Activated gamma-delta T cell treated with anti-CD3 and anti-CD28 coated beads, Interleukin-2, amount 50 U/mL, for 16 hours (primary cell): ENCODE measurements around the gene NUP50.

ENCODE experiments used
- DNase-seq: peaks from one replicate; pipeline ENCODE4 v3.0.0-alpha.2; 2020; ENCODE audit warnings: low read depth

Gene NUP50

DNA sequence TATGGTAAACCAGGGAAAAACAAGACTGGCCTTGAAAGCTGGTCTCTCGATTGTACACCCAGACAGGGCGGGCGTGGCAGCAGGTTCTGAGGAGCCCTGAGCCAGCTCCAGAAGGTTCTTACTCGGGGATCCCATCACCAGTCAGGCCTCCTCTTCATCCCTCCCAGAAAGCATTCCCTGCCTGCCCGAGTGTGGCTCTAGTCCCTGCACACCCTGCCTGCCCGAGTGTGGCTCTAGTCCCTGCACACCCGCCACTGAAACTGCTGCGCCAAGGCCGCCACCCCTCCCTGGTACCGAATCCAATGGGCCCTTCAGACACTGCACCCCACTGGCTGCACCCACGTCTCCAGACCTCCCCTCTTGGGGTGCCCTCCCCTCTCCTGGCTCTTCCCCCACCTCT lies 46.9 kb downstream of the NUP50 start:
- DNase-seq: no peak

- DNase-seq: no peak
Observed at GRCh38 chr22:45210991-45211390, 47.3 kb downstream of the NUP50 start.

DNA sequence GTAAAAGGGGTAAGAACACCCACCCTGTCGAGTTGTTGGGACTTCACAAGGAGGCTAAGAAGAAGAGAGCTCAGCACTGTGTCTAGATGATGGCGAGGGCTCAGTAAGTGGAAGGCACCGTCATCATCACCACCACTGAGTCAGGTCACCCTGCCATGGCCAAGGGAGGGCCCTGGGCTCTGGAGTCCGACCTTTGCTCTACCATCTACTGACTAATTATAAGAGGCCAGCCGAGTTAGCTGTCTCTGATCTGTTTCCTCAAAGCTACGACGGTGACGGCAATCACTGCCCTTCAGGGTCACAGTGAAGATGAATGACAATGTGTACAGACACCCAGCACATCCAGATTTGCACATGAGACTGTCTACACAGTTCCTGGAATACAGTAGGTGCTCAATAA lies 47.7 kb downstream of the NUP50 start:
- DNase-seq: no peak

GRCh38 chr22:45211848-45212247 lies 48.1 kb downstream of the NUP50 start:
- DNase-seq: no peak

DNA sequence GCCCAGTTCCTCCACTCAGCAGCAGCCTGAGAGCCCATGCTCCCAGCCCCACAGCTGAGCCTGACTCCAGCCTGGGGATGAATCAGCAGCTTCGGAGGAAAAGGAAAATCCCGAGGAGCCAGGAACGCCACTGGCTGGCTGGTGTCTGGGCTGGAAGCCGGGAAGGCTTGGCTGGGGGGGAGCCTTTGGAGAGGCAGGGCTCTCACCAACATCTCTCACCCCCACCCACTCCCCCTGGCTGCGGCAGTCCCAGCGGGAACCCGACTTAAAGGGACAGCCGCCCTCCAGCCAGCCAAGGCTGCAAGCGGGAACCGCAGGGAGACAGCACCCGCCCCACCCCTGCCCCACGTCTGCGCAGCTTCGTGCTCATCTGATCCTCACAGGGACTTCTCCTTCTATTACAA lies 48.6 kb downstream of the NUP50 start:
- DNase-seq: no peak

DNA sequence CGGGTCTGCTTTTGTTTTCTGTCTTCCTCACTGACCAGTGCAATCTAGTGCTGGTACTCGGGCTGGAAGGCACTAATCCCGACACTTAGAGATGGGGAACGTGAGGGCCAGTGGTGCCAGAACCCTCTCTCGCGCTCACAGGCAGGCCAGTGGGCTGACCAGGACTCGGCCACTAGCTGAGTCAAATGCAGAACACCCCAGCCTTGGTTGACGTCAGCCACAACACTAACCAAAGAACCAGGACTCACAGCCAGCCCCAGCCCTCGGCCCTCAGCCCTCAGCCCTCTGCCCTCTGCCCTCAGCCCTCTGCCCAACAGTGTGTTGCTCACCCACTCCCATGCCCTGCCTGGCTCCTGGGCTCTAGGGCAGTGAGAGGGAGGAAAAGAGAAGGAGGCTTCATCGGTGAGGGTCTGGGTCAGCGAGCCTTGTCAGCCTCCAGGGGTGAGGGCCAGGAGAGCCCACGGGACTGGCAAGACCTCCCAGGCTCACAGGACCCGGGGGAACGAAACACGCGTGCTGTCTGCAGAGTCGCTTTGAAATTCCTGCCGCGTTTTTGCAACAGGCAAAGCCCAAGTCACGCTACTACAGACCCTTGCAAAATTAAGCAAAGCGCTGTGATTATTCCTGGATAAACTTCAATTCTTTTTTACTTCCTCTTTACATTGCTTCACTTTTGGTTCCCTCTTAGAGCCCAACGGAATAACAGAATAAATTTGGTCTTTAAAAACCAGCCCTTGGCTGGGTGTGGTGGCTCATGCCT lies 49.4 kb downstream of the NUP50 start:
- DNase-seq: no peak

- DNase-seq: no peak
Observed at GRCh38 chr22:45216133-45217003, 52.6 kb downstream of the NUP50 start.

DNA sequence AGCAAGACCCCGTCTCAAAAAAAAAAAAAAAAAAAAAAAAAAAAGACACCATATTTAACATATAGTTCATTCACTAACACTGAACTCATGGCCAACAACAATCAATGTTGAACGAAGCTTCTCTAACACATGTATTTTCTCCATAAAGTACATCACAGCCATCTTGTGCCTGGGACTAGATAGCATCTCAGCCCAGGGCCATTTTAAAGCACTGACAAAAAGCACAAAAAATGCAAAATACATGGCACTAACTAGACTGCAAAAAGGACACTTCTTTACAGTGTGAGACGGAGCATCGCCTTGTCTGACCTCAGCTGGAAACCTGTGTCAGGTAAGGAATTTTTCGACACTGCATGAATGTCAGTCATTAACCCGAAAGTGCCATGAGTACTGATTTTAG lies 53.6 kb downstream of the NUP50 start:
- DNase-seq: no peak

DNA sequence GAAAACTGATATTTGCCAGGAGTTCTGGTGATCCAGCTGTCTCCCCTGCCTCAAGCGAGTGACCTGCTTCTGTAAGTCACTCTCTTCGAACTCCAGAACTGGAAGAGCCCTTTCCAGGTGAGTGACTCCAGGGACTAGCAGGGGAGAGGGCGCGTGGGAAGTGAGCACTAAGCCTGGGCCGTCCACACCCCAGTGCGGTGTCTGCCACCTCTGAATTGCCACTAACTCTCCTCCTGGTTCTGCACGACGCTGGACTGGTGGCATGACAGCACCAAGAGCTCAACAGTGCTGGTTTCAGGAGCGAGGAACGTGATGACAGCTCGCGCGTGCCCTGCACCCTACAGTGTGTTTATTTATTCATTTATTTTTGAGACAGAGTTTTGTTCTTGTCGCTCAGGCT lies 54.1 kb downstream of the NUP50 start:
- no peak for DNase-seq

DNA sequence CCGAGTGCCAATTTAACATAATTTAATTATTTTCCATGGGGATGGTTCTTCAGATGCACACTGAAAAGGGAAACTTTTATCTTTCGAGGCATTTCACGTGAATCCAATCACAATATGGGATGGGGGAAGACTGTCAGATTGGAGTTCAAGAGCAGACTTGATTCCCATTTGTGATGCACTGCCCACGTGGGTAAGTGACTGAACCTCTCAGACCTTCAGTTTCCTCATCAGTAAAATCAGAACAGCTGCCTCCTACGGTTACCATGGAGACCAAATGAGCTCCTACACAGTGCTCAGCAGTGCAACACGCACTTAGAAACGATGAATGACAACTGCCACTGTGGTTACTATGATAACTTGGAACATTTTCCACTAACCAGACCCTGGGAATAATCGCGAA lies 55.3 kb downstream of the NUP50 start:
- DNase-seq: no peak

DNA sequence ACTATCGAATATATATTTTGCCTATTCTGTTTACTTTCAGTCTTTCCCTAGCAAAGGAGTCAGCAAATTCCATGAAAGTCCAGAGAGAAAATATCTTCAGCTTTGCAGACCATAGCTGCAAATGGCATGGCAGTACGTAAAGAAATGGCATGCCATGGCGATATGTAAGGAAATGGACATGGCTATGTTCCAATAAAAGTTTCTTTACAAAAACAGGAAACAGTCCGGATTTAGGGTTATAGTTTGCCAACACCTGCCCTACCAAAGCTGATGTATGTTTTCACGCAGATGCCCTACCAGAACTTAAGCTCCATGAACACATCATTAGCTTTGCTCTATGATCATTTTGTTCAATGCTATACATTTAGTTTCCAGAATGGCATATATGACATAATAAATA lies 57.5 kb downstream of the NUP50 start:
- no peak for DNase-seq

DNA sequence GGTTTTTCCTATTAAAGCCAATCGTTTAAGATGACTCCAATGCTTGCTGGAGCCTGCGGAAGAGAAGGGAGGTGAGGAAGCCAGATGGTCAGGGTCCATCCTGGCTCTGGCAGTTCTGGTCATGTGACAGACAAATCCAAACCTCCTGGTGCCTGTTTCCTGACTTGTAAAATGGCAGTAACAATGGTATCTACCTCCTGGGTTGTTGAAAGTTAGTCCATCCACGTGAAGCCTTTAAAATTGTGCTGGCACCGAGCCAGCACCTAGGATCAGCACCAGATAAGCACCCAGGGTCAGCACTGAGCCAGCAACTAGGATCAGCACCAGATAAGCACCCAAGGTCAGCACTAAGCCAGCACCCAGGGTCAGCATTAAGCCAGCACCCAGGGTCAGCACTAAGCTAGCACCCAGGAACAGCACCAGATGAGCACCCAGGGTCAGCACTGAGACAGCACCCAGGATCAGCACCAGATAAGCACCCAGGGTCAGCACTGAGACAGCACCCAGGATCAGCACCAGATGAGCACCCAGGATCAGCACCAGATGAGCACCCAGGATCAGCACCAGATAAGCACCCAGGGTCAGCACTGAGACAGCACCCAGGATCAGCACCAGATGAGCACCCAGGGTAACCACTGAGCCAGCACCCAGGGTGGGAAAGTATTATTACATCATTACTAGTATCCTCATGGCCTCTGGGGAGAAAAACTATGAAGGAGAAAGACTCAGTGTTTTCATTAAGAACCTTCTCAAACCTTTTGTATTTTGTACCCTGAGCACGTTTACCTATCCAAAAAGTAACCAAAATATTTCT lies 59.8 kb downstream of the NUP50 start:
- no peak for DNase-seq

DNA sequence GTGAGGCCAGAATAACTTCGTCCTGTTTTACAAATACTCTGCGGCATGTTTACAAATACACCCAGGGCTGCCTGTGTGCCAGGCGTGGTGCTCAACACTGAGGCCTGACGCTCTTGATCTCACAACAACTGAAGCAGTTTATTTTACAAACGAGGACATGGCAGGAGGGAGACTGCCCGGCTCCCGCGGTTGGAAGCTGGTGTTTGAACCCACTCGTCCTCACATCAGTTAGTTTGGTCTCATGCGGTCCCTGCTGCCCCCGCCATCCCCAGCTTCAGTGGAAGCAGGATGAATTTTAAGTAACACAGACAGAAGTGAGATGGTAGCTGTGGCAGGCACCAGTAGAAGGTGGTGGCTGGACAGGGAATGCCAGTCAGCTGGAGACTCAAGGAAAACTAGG lies 60.6 kb downstream of the NUP50 start:
- no peak for DNase-seq

DNA sequence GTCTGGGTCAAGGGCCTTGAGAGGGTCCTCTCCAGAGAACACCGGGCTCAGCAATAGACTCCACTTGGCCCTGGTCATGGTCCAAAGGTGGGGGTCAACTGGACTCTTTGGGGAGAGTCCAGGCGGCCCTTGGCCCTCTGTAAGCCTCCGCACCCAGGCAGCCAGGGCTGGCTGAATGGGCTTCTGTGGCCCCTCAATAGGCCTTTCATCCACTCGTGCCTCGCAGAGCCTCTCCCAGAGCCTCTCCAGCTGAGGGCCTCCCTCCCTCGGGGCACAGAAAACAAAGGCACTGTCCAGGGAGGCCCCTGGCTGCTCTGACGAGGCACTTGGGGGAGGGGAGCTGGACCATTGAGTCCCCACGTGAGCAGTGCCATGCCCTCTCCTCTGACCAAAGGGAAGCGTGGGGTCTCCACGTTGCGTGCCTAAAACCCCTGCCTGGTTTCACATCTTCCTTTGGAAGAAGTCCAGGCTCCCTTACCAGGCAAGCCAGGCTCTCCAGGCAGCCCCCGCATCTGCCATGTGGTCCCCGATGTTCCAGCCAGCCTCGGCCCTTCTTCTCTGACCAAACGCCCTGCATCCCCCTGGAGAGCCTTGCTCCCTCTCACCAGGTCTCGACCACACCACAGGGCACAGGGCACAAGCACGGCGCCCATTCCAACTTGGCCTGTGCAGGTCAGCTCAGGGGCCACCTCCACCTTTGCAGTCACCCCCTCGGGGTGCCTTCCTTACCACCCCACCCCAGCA lies 61.4 kb downstream of the NUP50 start:
- no peak for DNase-seq

GRCh38 chr22:45225732-45226502 lies 62.2 kb downstream of the NUP50 start:
- DNase-seq: no peak

DNA sequence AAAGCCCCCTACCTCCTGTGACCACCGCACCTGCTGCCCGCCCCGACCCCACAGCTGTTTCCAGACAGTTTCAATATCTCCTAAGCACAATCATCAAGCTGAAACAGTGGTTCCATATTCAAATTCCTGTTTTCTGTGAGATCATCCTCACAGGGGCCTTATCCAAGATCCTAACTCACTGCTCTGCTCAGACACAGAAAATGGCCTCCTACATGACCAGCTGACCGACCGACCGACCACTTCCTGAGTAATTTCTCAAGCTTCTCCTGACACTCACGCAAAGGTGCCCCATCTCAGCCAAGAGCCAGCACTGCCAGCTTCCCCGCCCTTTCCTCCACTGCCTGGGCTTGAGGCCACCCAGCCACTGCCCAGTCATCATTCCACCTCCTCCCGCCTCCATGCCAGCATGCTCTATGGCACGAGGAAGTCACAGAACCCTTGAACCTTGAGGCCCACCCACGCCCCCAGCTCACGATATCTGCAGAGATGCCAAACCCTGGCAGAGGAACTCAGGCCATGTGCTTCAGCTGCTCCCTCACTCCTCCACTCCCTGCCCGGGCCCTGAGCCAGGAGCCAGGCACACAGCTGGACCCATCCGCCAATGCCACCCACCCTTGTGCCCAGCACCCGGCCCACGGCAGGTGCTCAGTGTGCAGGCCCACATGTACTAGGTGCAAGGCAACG lies 62.9 kb downstream of the NUP50 start:
- DNase-seq: no peak

- no peak for DNase-seq
Observed at GRCh38 chr22:45227645-45228400, 64.1 kb downstream of the NUP50 start.

- no peak for DNase-seq
Observed at GRCh38 chr22:45228401-45228754, 64.7 kb downstream of the NUP50 start.

- DNase-seq: no peak
Observed at GRCh38 chr22:45229181-45229580, 65.5 kb downstream of the NUP50 start.
